Measurements from ENCODE around the gene HYAL3. TPM values are rescaled to one million over a fixed set of nuclear protein-coding genes. Genes with fewer than 3 reads are reported as not detected.

Gene HYAL3
- total and polyA plus RNA-seq, 2 of the 8 experiments (the other 6 are each of a cell fraction or from before 2014, with no cell fraction given): 3.2 to 12.2 TPM

DNA sequence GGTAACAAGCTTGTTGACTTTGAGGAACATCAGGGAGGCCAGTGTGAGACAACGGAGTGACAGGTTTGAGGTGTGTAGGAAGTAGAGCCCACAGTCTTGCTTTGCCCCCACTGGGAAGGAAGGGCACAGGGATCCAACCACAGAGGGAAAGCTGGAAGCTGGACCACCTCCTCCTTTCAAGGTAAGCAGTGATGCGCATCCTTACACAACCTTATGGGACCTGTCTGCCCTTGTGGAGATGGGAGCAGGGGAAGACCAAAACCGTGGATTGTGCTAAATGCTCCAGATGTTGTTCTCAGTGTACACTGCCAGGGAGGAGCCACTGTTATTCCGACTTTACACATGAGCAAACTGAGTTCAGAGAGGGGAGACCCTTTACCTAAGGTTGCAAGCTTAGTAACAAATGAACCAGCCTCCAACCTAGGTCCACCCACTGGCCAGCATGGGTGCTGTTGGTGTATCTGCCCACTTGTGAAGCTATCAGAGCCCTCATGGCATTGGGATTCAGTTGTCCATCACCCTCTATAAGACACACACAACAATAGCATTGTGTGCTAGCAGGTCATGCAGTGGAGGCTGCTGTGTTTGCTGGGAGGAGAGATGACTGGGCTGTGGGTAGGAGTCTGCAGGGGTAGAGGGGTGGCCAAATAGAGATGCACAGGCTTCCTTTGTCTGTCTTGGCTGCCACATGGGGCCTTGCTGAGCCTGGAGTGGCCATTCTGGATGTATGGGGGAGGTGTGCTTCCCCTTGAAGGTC is 20.9 kb downstream of the HYAL3 start (continued):
- TF ChIP-seq, protein P1, sequence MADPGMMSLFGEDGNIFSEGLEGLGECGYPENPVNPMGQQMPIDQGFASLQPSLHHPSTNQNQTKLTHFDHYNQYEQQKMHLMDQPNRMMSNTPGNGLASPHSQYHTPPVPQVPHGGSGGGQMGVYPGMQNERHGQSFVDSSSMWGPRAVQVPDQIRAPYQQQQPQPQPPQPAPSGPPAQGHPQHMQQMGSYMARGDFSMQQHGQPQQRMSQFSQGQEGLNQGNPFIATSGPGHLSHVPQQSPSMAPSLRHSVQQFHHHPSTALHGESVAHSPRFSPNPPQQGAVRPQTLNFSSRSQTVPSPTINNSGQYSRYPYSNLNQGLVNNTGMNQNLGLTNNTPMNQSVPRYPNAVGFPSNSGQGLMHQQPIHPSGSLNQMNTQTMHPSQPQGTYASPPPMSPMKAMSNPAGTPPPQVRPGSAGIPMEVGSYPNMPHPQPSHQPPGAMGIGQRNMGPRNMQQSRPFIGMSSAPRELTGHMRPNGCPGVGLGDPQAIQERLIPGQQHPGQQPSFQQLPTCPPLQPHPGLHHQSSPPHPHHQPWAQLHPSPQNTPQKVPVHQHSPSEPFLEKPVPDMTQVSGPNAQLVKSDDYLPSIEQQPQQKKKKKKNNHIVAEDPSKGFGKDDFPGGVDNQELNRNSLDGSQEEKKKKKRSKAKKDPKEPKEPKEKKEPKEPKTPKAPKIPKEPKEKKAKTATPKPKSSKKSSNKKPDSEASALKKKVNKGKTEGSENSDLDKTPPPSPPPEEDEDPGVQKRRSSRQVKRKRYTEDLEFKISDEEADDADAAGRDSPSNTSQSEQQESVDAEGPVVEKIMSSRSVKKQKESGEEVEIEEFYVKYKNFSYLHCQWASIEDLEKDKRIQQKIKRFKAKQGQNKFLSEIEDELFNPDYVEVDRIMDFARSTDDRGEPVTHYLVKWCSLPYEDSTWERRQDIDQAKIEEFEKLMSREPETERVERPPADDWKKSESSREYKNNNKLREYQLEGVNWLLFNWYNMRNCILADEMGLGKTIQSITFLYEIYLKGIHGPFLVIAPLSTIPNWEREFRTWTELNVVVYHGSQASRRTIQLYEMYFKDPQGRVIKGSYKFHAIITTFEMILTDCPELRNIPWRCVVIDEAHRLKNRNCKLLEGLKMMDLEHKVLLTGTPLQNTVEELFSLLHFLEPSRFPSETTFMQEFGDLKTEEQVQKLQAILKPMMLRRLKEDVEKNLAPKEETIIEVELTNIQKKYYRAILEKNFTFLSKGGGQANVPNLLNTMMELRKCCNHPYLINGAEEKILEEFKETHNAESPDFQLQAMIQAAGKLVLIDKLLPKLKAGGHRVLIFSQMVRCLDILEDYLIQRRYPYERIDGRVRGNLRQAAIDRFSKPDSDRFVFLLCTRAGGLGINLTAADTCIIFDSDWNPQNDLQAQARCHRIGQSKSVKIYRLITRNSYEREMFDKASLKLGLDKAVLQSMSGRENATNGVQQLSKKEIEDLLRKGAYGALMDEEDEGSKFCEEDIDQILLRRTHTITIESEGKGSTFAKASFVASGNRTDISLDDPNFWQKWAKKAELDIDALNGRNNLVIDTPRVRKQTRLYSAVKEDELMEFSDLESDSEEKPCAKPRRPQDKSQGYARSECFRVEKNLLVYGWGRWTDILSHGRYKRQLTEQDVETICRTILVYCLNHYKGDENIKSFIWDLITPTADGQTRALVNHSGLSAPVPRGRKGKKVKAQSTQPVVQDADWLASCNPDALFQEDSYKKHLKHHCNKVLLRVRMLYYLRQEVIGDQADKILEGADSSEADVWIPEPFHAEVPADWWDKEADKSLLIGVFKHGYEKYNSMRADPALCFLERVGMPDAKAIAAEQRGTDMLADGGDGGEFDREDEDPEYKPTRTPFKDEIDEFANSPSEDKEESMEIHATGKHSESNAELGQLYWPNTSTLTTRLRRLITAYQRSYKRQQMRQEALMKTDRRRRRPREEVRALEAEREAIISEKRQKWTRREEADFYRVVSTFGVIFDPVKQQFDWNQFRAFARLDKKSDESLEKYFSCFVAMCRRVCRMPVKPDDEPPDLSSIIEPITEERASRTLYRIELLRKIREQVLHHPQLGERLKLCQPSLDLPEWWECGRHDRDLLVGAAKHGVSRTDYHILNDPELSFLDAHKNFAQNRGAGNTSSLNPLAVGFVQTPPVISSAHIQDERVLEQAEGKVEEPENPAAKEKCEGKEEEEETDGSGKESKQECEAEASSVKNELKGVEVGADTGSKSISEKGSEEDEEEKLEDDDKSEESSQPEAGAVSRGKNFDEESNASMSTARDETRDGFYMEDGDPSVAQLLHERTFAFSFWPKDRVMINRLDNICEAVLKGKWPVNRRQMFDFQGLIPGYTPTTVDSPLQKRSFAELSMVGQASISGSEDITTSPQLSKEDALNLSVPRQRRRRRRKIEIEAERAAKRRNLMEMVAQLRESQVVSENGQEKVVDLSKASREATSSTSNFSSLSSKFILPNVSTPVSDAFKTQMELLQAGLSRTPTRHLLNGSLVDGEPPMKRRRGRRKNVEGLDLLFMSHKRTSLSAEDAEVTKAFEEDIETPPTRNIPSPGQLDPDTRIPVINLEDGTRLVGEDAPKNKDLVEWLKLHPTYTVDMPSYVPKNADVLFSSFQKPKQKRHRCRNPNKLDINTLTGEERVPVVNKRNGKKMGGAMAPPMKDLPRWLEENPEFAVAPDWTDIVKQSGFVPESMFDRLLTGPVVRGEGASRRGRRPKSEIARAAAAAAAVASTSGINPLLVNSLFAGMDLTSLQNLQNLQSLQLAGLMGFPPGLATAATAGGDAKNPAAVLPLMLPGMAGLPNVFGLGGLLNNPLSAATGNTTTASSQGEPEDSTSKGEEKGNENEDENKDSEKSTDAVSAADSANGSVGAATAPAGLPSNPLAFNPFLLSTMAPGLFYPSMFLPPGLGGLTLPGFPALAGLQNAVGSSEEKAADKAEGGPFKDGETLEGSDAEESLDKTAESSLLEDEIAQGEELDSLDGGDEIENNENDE (IDR thresholded peaks at IDR 0.05; ENCODE audit: insufficient replicate concordance, low read length): no peak

Data from H1 (cell line).